ENCODE data around the gene RALGDS. TPM values are rescaled to one million over a fixed set of nuclear protein-coding genes. Genes with fewer than 3 reads are reported as not detected.
"Not testable (repeated sequence)": the region's sequence is repeated elsewhere in the genome, so short reads cannot be mapped to it uniquely, and the experiment has no call there.

The RALGDS gene
- total and polyA plus RNA-seq, 2 of the 4 experiments (the other 2 are of a cell fraction), result 13.1 to 36.9 TPM

DNA sequence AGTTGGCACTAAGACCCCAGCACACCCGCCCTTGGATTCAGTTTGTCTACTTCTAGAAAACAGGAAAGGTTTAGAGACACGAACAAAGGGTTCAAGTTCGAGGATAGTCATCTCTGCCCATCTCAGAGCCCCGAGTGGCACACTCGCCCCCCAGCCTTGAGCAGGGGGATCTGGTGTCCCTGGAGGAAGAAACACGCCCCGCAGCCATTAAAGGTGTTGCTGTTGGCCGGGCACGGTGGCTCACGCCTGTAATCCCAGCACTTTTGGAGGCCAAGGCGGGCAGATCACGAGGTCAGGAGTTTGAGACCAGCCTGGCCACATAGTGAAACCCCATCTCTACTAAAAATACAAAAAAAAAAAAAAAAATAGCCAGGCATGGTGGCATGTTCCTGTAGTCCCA, 48.6 kb upstream of the RALGDS start:
- DNase-seq; H3K27ac ChIP-seq (ENCODE audit: insufficient read depth, low read length); BruUV-seq (replicated peaks); H3K36me3 ChIP-seq (ENCODE audit: control insufficient read depth, insufficient read depth, low read length); H3K4me2 ChIP-seq (ENCODE audit: low read depth, low read length); H3K56ac ChIP-seq (ENCODE audit: extremely low read depth, insufficient read depth, low read length); intact Hi-C loops (cut with micrococcal nuclease); H2AK5ac ChIP-seq (ENCODE audit: low read depth, low read length); H2AFZ ChIP-seq (replicated peaks; ENCODE audit: low read length, poor library complexity); POLR2A ChIA-PET (ENCODE audit: unreplicated experiment); ATAC-seq (ENCODE audit: low read depth); H4K8ac ChIP-seq (ENCODE audit: low read depth in 2 of 2, low read length in 2 of 2); H2BK15ac ChIP-seq (ENCODE audit: low read depth, low read length); H3K9me3 ChIP-seq (ENCODE audit: control insufficient read depth, insufficient read depth, low read length); H2BK20ac ChIP-seq (ENCODE audit: low read depth, low read length); H4K5ac ChIP-seq (ENCODE audit: low read depth, low read length); H3K18ac ChIP-seq (ENCODE audit: low read depth, low read length); H3K4ac ChIP-seq (ENCODE audit: low read depth, low read length); H4K91ac ChIP-seq (ENCODE audit: insufficient read depth, low read depth, low read length); H3K4me1 ChIP-seq (ENCODE audit: control insufficient read depth, insufficient read depth, low read length); CTCF ChIA-PET; dilution Hi-C loops (cut with HindIII; ENCODE audit: low sequenced_read_pairs, unreplicated experiment); H2AK9ac ChIP-seq (replicated peaks; ENCODE audit: low read depth, low read length, poor library complexity); H2BK120ac ChIP-seq (ENCODE audit: low read depth, low read length); H3K14ac ChIP-seq (replicated peaks; ENCODE audit: low read depth, low read length); H3K23ac ChIP-seq (ENCODE audit: low read depth, low read length); H2BK5ac ChIP-seq (ENCODE audit: low read depth, low read length, poor library complexity, severe bottlenecking); in situ Hi-C loops (cut with MboI; ENCODE audit: low sequenced_read_pairs); H4K20me1 ChIP-seq (ENCODE audit: insufficient read depth, low read length); H3K9me1 ChIP-seq (ENCODE audit: insufficient read depth, low read length); H3K4me3 ChIP-seq (ENCODE audit: insufficient read depth, low read depth, low read length); H3K9ac ChIP-seq (ENCODE audit: low read depth, low read length); H3K79me1 ChIP-seq (ENCODE audit: low read depth in 1 of 2, low read length in 2 of 2): not testable (repeated sequence)
- H3K27me3 ChIP-seq (ENCODE audit: control insufficient read depth, insufficient read depth, low read length), result peaks cover 29% of the 10 kb centered on the region
- 50% methylated on average over 2 of the region's 12 CpGs; no CpG with 5 or more reads in 1 of the 2 experiments for WGBS, 2 experiments (ENCODE audit: extremely low coverage in 2 of 2, insufficient read length in 1 of 2)

All from IMR-90 (cell line).